NCI-H2107 treated with DMSO at 0.1 percent for 48 hours (cell line): ENCODE measurements around the gene RAB11FIP4.

ENCODE experiments used
- DNase-seq: peaks from one replicate; lab custom pipeline; 2025; ENCODE audit not compliant: unreplicated experiment; lab: John Stamatoyannopoulos, UW

The RAB11FIP4 gene

GRCh38 chr17:31385428-31386285, 5.8 kb upstream of the RAB11FIP4 start:
- DNase-seq = no peak

- DNase-seq = no peak
Measured at GRCh38 chr17:31386542-31387075, 4.9 kb upstream of the RAB11FIP4 start.

- DNase-seq = no peak
Measured at GRCh38 chr17:31387438-31387837, 4.0 kb upstream of the RAB11FIP4 start.

GRCh38 chr17:31388351-31388750, 3.1 kb upstream of the RAB11FIP4 start:
- no peak for DNase-seq

GRCh38 chr17:31388770-31389656, 2.5 kb upstream of the RAB11FIP4 start:
- no peak for DNase-seq

- DNase-seq = no peak
Measured at GRCh38 chr17:31389657-31390381, 1.7 kb upstream of the RAB11FIP4 start.

GRCh38 chr17:31390426-31390747, 1.1 kb upstream of the RAB11FIP4 start:
- no peak for DNase-seq

GRCh38 chr17:31390748-31391495, 553 bp upstream of the RAB11FIP4 start:
- DNase-seq = no peak

GRCh38 chr17:31392002-31392855, 754 bp downstream of the RAB11FIP4 start:
- DNase-seq = no peak

GRCh38 chr17:31392856-31393748, 1.6 kb downstream of the RAB11FIP4 start:
- DNase-seq = no peak

GRCh38 chr17:31393749-31394146, 2.3 kb downstream of the RAB11FIP4 start:
- DNase-seq = no peak

- DNase-seq = no peak
Measured at GRCh38 chr17:31394544-31394943, 3.1 kb downstream of the RAB11FIP4 start.

GRCh38 chr17:31397256-31397939, 5.9 kb downstream of the RAB11FIP4 start:
- DNase-seq = no peak

- DNase-seq = no peak
Measured at GRCh38 chr17:31398381-31399311, 7.2 kb downstream of the RAB11FIP4 start.

- DNase-seq = no peak
Measured at GRCh38 chr17:31400481-31400950, 9.0 kb downstream of the RAB11FIP4 start.

- no peak for DNase-seq
Measured at GRCh38 chr17:31401456-31402254, 10.2 kb downstream of the RAB11FIP4 start.
